TTC549 (cell line): Measurements from ENCODE around the gene TNNT1.
"Not testable (repeated sequence)": the region's sequence is repeated elsewhere in the genome, so short reads cannot be mapped to it uniquely, and the experiment has no call there.

ENCODE experiments used
- FAIRE-seq: peaks from 2 replicates; lab custom pipeline; 2012; peaks lifted over from hg19 to GRCh38; lab: Jason Lieb, UNC

The TNNT1 gene

GRCh38 chr19:55169136-55169535 lies 20.1 kb upstream of the TNNT1 start:
- no peak for FAIRE-seq

- peak; percentile 96 for FAIRE-seq
These were observed 17.7 kb upstream of the TNNT1 start, which contains the start of gene DNAAF3 for GRCh38 chr19:55166530-55167268. TSS of gene DNAAF3 (minus strand) at chr19:55166613. CDS start at chr19:55166413, 200 bp downstream.

- peak; percentile 56 for FAIRE-seq
These were observed 17.0 kb upstream of the TNNT1 start for GRCh38 chr19:55165952-55166529.

- FAIRE-seq: no peak
These were observed 12.7 kb upstream of the TNNT1 start for GRCh38 chr19:55161571-55162322.

- FAIRE-seq: no peak
These were observed 12.0 kb upstream of the TNNT1 start for GRCh38 chr19:55160986-55161365.

GRCh38 chr19:55160128-55160985 lies 11.4 kb upstream of the TNNT1 start:
- FAIRE-seq: peak; percentile 50

- no peak for FAIRE-seq
These were observed 10.1 kb upstream of the TNNT1 start for GRCh38 chr19:55158848-55159749.

GRCh38 chr19:55158423-55158822 lies 9.4 kb upstream of the TNNT1 start:
- no peak for FAIRE-seq

- no peak for FAIRE-seq
These were observed 8.3 kb upstream of the TNNT1 start, which contains the start of gene TNNI3 for GRCh38 chr19:55157064-55157908. TSS of gene TNNI3 (minus strand) at chr19:55157732. CDS start at chr19:55157589, 143 bp downstream.

- FAIRE-seq: no peak
These were observed 7.4 kb upstream of the TNNT1 start for GRCh38 chr19:55156202-55157063.

GRCh38 chr19:55155784-55156183 lies 6.8 kb upstream of the TNNT1 start:
- not testable (repeated sequence) for FAIRE-seq

GRCh38 chr19:55153652-55154264 lies 4.8 kb upstream of the TNNT1 start:
- no peak for FAIRE-seq

GRCh38 chr19:55152017-55152416 lies 3.0 kb upstream of the TNNT1 start:
- FAIRE-seq: no peak

GRCh38 chr19:55147545-55148251 lies 1.3 kb downstream of the TNNT1 start:
- no peak for FAIRE-seq

GRCh38 chr19:55146705-55147273 lies 2.2 kb downstream of the TNNT1 start:
- FAIRE-seq: no peak

- no peak for FAIRE-seq
These were observed 2.8 kb downstream of the TNNT1 start for GRCh38 chr19:55146078-55146704.

GRCh38 chr19:55145232-55145631 lies 3.8 kb downstream of the TNNT1 start:
- no peak for FAIRE-seq
